ENCODE results near the gene EXO5. TPM values are rescaled to one million over a fixed set of nuclear protein-coding genes. Genes with fewer than 3 reads are reported as not detected.
"Not testable (repeated sequence)": the region's sequence is repeated elsewhere in the genome, so short reads cannot be mapped to it uniquely, and the experiment has no call there.

Gene EXO5
- total RNA-seq, 1 experiment from 2014 or later: 2.4 TPM

DNA sequence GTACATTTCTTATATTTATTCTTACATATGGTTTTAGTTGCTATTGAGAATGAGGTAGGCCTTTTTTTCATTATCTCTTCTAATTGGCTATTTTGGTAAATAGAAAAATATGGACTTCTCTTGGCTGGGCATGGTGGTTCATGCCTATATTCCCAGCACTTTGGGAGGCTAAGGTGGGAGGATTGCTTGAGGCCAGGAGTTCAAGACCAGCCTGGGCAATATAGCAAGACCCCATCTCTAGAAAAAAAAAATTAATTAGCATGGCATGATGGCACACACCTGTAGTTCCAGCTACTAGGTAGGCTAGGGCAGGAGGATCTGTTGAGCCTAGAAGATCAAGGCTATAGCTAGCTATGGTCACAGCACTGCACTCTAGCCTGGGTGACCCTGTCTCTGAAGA is 26.0 kb downstream of the EXO5 start:
- in situ Hi-C loops (cut with HindIII; ENCODE audit: low pct_unique_long_range_greater_than_20kb, low sequenced_read_pairs): no loop called here
- no peak for DNase-seq (ENCODE audit: low read depth, low spot score)

DNA sequence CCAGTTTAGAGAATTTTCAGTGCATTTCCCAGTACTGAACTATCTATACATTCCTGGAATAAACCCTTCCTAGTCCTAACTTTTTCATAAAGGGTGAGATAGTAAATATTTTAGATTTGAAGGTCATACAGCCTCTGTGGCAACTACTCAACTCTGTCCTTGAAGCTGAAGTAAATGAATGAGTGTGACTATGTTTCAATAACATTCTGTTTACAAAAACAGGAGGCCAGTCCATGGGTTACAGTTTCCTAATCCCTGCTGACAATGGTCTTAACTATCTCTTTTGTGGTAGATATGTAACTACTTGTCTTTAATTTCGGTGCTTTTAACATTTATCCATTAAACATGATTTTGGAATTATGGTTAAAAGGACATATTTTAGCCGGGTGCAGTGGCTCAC is 27.2 kb downstream of the EXO5 start:
- in situ Hi-C loops (cut with HindIII; ENCODE audit: low pct_unique_long_range_greater_than_20kb, low sequenced_read_pairs): no loop called here

DNA sequence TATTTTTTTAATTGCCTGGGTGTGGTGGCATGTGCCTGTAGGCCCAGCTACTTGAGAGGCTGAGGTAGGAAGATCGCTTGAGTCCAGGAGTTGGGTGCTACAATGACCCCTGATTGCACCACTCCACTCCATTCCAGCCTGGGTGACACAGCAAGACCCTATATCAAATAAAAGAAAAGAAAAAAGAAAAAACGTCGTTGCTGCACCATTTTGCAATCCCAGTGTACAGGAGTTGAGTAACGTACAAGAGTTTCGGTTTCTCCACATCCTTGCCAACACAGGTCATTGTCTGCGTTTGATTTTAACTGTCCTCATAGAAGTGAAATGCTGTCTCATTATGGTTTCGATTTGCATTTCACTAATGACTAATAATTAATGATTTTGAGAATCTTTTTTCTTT is 30.8 kb downstream of the EXO5 start:
- DNase-seq (ENCODE audit: low read depth, low spot score): no peak
- in situ Hi-C loops (cut with HindIII; ENCODE audit: low pct_unique_long_range_greater_than_20kb, low sequenced_read_pairs): no loop called here

More for the DNA sequence above, 27.2 kb downstream of the EXO5 start:
- no peak for DNase-seq (ENCODE audit: low read depth, low spot score)

DNA sequence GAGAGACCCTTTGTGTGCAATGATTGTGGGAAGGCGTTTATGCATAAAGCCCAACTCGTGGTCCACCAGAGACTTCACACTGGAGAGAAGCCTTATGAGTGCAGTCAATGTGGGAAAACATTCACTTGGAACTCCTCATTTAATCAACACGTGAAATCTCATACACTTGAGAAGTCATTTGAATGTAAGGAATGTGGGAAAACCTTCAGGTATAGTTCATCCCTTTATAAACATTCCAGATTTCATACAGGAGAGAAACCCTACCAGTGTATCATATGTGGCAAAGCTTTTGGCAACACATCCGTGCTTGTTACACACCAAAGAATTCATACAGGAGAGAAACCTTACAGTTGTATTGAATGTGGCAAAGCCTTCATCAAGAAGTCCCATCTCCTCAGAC is 38.4 kb downstream of the EXO5 start:
- DNase-seq (ENCODE audit: low read depth, low spot score): no peak
- in situ Hi-C loops (cut with HindIII; ENCODE audit: low pct_unique_long_range_greater_than_20kb, low sequenced_read_pairs): no loop called here

DNA sequence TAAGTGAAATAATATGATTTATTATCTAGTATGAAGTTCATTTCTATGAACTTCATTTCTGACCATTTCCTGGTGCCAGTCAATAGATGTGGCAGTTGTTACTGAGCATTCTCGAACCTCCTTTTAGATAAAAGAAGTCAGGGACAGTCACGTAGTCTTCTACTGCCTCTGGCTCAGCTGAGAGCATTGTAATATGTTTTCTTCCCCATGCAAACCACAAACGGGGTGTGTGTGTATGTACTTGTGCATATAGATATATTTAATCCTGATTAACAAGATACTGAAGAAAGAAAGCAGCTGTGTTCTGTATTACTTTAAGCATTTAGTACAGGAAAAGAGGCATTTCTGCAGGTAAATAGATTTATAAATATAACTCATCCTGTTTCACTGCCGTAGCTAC is 44.5 kb downstream of the EXO5 start:
- no peak for DNase-seq (ENCODE audit: low read depth, low spot score)
- in situ Hi-C loops (cut with HindIII; ENCODE audit: low pct_unique_long_range_greater_than_20kb, low sequenced_read_pairs): no loop called here

DNA sequence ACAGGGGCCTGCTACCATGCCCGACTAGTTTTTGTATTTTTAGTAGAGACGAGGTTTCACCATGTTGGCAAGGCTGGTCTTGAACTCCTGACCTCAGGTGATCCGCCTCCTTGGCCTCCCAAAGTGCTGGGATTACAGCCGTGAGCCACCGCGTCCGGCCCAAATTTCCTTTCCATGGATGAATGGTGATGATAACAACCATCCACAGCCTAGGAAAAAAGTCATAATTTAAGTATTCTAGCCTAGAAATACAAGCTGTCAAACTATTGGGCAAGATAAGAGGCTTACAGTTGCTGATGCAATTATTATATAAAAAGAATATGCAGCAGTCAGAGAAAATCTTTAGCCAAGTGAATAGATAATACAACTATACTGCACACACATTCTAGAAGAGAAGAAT is 46.2 kb downstream of the EXO5 start:
- in situ Hi-C loops (cut with HindIII; ENCODE audit: low pct_unique_long_range_greater_than_20kb, low sequenced_read_pairs): not testable (repeated sequence)

DNA sequence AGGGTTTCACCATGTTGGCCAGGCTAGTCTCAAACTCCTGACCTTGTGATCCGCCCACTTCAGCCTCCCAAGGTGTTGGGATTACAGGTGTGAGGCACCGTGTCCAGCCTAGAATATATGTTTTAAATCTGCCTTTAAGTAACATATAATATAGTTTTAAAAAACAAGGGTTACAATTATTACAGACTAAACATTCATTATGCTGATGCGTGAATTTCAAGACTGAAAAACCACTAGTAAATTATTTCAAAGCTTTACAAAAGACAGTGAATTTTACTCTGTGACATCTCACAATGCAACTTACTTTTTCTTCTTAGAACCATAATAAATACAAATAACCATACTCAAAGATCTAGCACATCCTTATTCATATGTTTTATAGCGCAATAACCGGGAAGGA is 47.6 kb downstream of the EXO5 start:
- in situ Hi-C loops (cut with HindIII; ENCODE audit: low pct_unique_long_range_greater_than_20kb, low sequenced_read_pairs): no loop called here
- no peak for DNase-seq (ENCODE audit: low read depth, low spot score)

More for the DNA sequence above, 46.2 kb downstream of the EXO5 start:
- DNase-seq (ENCODE audit: low read depth, low spot score): not testable (repeated sequence)

DNA sequence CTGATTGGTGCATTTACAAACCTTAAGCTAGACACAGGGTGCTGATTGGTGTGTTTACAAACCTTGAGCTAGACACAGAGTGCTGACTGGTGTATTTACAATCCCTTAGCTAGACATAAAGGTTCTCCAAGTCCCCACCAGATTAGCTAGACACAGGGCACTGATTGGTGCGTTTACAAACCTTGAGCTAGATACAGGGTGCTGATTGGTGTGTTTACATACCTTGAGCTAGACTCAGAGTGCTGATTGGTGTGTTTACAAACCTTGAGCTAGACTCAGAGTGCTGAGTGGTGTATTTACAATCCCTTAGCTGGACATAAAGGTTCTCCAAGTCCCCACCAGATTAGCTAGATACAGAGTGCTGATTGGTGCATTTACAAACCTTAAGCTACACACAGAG is 49.7 kb downstream of the EXO5 start:
- in situ Hi-C loops (cut with HindIII; ENCODE audit: low pct_unique_long_range_greater_than_20kb, low sequenced_read_pairs); DNase-seq (ENCODE audit: low read depth, low spot score): not testable (repeated sequence)

DNA sequence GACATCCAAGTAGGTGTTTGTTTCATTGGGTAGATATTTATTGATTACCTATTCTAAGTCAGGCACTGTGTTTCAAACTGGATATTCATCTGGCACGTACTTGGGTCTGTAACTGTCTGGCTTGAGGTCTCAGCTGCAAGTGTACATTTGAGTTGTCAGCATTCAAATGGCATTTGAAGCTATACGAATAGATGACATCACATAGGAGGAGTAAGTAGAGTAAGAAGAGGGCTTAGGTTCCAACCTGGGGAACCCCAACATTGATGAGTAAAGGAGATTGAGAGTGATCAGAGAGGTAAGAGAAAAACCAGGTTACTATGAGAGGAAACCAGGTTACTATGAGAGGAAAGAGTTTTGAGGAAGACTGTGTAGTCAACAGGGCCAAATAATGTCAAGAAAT is 53.6 kb downstream of the EXO5 start:
- in situ Hi-C loops (cut with HindIII; ENCODE audit: low pct_unique_long_range_greater_than_20kb, low sequenced_read_pairs): no loop called here
- DNase-seq (ENCODE audit: low read depth, low spot score): no peak

DNA sequence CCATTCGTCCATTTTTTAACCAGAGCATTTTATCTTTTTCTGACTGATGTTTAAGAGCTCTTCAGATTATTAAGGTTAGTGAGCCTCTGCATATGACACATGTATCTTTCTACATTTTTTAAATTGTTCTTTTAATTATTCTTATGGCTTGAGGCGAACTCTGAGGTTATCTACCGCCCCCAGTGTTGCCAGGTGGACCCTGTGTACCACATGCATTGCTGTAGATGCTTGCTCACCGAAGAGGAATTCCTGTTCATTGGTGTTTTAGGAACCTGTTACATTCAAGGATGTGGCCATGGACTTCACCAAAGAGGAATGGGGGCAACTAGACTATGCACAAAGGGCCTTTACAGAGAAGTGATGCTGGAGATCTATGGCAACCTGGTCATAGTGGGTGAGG is 54.7 kb downstream of the EXO5 start:
- no peak for DNase-seq (ENCODE audit: low read depth, low spot score)
- in situ Hi-C loops (cut with HindIII; ENCODE audit: low pct_unique_long_range_greater_than_20kb, low sequenced_read_pairs): no loop called here

DNA sequence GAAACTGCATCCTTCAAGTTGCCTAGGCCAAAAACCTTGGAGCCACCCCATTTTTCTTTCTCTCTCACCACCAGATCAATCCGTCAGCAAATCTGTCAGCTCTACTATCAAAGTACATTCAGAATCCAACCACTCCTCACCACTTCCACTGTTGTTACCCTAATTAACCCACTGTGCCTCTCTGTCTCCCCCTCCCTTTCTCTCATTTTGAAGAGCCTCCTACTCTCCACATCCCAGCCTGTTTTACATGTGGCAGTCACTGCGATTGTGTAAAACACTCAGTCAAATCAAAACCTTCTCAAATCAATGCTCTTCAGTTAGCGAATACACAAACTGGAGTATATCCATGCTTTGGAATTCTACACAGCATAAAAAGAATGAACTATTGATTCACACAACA is 55.9 kb downstream of the EXO5 start:
- in situ Hi-C loops (cut with HindIII; ENCODE audit: low pct_unique_long_range_greater_than_20kb, low sequenced_read_pairs): no loop called here
- DNase-seq (ENCODE audit: low read depth, low spot score): no peak

DNA sequence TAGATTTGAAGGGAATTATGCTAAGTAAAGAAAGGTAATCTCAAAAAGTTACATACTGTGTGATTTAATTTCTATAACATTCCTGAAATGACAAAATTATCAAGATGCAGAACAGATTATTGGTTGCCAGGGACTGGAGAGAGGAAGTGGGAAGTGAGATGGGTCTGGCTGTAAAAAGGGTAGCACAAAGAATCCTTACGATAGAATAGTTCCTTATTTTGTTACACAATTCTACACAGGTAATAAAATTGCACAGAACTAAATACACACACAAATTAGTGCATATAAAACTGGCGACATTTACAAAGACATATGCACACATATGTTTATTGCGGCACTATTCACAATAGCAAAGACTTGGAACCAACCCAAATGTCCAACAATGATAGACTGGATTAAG is 56.3 kb downstream of the EXO5 start:
- in situ Hi-C loops (cut with HindIII; ENCODE audit: low pct_unique_long_range_greater_than_20kb, low sequenced_read_pairs): no loop called here
- DNase-seq (ENCODE audit: low read depth, low spot score): no peak

Small RNAs within 50 kb of the gene (small RNA-seq; reads per million reads assigned to genes)
- gene AL356379.1: 0 reads per million in 2 experiments

Other genes starting within 250 kb of the EXO5 start
- gene COL9A2, start 191.5 kb upstream of the EXO5 start, total RNA-seq (2014; rRNA removed; shearing (Covaris generic)): 0.53 and 0.63 TPM in 2 replicates
- gene SMAP2, start 135.0 kb upstream of the EXO5 start, total RNA-seq (2014; rRNA removed; shearing (Covaris generic)): 20.5 and 21.1 TPM in 2 replicates
- gene ZFP69B, start 58.3 kb upstream of the EXO5 start, total RNA-seq (2014; rRNA removed; shearing (Covaris generic)): 3.3 and 3.4 TPM in 2 replicates
- 4.0 and 5.7 TPM in 2 replicates for gene ZFP69, start 31.5 kb upstream of the EXO5 start, total RNA-seq (2014; rRNA removed; shearing (Covaris generic))
- gene ZNF684, start 22.9 kb downstream of the EXO5 start, total RNA-seq (2014; rRNA removed; shearing (Covaris generic)): 3.0 and 3.8 TPM in 2 replicates
- 1.8 and 2.6 TPM in 2 replicates for gene RIMS3, start 156.9 kb downstream of the EXO5 start, total RNA-seq (2014; rRNA removed; shearing (Covaris generic))
- gene NFYC, start 182.9 kb downstream of the EXO5 start, total RNA-seq (2014; rRNA removed; shearing (Covaris generic)): 24.0 and 25.8 TPM in 2 replicates